ENCODE data around the gene RASSF4. TPM values are rescaled to one million over a fixed set of nuclear protein-coding genes. Genes with fewer than 3 reads are reported as not detected.

RASSF4 gene
- polyA plus RNA-seq, 1 experiment: 11.2 TPM

DNA sequence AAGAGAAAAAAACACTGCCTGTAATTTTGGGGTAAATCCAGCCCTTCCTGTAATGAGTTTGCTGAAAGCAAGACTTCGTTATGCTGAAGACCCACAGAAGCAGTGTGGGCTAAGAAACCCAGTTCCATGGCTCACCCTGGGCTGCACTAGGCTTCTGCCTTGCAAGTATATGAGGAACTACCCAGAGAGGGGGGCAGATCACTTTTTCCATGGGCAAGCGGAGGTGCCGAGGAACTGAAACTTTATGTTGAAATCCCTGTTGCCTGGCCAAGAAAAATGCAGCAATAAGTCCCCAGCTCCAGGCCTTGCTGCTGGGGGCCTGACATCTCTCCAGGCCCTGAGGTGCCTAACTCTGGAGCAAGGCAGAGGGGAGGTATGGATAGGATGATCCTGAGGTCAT is 8.5 kb downstream of the RASSF4 start:
- ChIA-PET CTCF (interaction anchor here (0.5 to 4.5 kb wide), 6 partner anchors 9 to 92 kb away, joined by 3 to 18 read pairs (median 4); partner anchors contain the start of gene DEPP1), POLR2A (interaction anchor here (0.8 kb wide), 1 partner anchor 11 kb away, joined by 3 read pairs; the partner anchor contains the start of gene DEPP1)
- TF ChIP-seq, protein P1, sequence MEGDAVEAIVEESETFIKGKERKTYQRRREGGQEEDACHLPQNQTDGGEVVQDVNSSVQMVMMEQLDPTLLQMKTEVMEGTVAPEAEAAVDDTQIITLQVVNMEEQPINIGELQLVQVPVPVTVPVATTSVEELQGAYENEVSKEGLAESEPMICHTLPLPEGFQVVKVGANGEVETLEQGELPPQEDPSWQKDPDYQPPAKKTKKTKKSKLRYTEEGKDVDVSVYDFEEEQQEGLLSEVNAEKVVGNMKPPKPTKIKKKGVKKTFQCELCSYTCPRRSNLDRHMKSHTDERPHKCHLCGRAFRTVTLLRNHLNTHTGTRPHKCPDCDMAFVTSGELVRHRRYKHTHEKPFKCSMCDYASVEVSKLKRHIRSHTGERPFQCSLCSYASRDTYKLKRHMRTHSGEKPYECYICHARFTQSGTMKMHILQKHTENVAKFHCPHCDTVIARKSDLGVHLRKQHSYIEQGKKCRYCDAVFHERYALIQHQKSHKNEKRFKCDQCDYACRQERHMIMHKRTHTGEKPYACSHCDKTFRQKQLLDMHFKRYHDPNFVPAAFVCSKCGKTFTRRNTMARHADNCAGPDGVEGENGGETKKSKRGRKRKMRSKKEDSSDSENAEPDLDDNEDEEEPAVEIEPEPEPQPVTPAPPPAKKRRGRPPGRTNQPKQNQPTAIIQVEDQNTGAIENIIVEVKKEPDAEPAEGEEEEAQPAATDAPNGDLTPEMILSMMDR (IDR thresholded peaks at IDR 0.05; ENCODE audit: low read depth, low read length): no peak
- Histone ChIP-seq H3K9me3 (ENCODE audit: control insufficient read depth, insufficient read depth, low read length) (no peaks in the 10 kb centered on the region; the same call in 1 of the 2 replicates), H3K4me3 (ENCODE audit: low read depth, low read length) (no peak overlapping the region), H3K27me3 (ENCODE audit: control insufficient read depth, insufficient read depth, low read length) (no peaks in the 10 kb centered on the region), H3K27ac (ENCODE audit: low read depth, low read length) (peak overlapping the region; percentile 11)
- no peak for DNase-seq (ENCODE audit: low read depth, low spot score)

DNA sequence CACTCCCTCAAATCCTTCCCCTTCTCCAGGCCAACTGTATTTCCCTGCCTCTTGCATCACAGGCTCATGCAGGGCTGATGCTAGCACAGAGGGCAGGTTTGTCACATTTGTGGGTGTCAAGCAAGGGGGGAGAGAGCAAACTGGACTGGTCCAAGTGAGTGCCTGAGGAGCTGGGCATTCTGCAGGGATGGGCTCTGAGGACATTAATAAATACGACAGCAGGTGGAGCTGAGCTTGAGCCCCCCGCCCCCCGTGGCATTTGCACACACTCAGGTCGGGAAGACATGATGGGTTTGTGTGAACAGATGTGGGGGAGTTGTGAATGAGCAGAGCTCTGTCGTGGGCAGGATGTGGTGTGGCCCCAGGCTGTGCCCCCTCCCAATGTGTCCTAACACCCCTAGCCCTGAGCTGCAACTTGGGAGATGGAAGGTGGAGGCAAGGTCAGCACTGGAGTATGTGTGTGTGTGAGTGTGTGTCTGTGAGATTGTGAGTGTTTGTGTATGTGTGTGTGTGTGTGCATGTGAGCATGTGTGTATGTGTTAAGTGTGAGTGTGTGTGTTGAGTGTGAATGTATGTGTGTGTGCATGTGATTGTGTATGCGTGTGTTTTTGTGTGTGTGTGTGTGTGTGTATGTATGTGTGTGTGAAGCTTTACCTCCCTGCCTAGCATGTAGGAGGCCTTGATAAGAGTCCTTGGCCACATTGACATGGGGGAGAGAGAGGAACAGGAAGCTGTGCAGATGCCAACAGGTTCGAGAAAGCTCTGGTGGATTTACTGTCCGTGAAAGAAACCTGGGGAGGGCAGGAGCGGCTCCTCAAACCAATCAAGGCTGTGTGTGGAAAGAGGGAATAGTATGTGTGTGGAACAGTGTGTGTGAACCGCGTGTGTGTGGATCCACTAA is 9.1 kb downstream of the RASSF4 start:
- TF ChIP-seq, protein P1 (IDR thresholded peaks at IDR 0.05; ENCODE audit: low read depth, low read length): no peak
- H3K27me3 ChIP-seq (ENCODE audit: control insufficient read depth, insufficient read depth, low read length): no peaks in the 10 kb centered on the region
- no peak for DNase-seq (ENCODE audit: low read depth, low spot score)
- no peaks in the 10 kb centered on the region; the same call in 1 of the 2 replicates for H3K9me3 ChIP-seq (ENCODE audit: control insufficient read depth, insufficient read depth, low read length)
- H3K4me3 ChIP-seq (ENCODE audit: low read depth, low read length): no peak overlapping the region
- ChIA-PET POLR2A (interaction anchor here (0.8 kb wide), 1 partner anchor 10 kb away, joined by 3 read pairs; the partner anchor contains the start of gene DEPP1), CTCF (interaction anchor here (0.5 to 4.5 kb wide), 3 partner anchors 8 to 93 kb away, joined by 3 to 18 read pairs (median 3); no protein-coding TSS in a partner anchor)
- peak overlapping the region; percentile 11 for H3K27ac ChIP-seq (ENCODE audit: low read depth, low read length)

DNA sequence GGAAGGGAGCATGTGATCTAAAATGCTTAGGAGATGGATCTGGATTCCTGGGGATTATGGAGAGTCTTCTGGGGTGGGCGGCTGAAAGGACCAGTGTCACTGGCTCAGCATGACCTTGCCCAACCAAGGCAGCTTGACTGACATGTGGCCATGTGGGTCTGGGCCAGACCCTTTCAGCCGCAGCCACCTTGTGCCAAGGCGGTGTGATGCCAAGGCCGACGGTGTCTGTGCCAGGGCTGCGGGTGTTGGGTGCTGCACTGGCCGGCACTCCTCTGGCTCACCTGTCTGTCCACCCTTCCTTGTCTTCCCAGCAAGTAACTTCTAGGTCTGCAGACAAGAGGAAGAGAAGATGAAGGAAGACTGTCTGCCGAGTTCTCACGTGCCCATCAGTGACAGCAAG is 10.3 kb downstream of the RASSF4 start:
- TF ChIP-seq, protein P1 (IDR thresholded peaks at IDR 0.05; ENCODE audit: low read depth, low read length): no peak
- Histone ChIP-seq H3K9me3 (ENCODE audit: control insufficient read depth, insufficient read depth, low read length) (no peaks in the 10 kb centered on the region; the same call in 1 of the 2 replicates), H3K27me3 (ENCODE audit: control insufficient read depth, insufficient read depth, low read length) (no peaks in the 10 kb centered on the region), H3K27ac (ENCODE audit: low read depth, low read length) (no peak overlapping the region), H3K4me3 (ENCODE audit: low read depth, low read length) (no peak overlapping the region)
- POLR2A ChIA-PET: no interaction called here
- CTCF ChIA-PET: no interaction called here
- no peak for DNase-seq (ENCODE audit: low read depth, low spot score)

DNA sequence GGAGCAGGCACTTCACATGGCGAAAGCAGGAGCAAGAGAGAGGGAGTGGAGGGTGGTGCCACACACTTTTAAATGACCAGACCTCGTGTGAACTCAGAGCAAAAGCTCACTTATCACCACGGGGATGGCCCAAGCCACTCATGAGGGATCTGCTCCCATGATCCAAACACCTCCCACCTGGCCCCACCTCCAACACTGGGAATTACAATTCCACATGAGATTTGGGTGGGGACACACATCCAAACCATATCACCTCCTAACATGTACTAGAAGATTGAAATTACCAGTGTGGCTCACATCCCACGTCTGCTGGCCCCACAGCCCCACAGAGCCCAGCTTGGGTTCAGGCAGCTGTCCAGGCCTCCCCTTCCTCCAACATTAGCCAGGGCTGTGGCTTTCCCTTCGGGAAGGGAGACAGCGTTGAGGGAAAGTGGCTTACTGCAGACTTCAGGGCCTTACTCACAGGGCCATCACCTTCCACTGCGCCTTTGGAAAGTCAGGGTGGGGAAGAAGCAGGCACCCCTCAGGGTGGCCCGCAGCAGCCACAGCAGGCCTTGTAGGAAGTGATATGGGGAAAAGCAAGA is 11.3 kb downstream of the RASSF4 start:
- no peak for DNase-seq (ENCODE audit: low read depth, low spot score)
- POLR2A ChIA-PET: no interaction called here
- CTCF ChIA-PET: no interaction called here
- TF ChIP-seq, protein P1 (IDR thresholded peaks at IDR 0.05; ENCODE audit: low read depth, low read length): no peak
- H3K9me3 ChIP-seq (ENCODE audit: control insufficient read depth, insufficient read depth, low read length): no peaks in the 10 kb centered on the region; the same call in 1 of the 2 replicates
- H3K27ac ChIP-seq (ENCODE audit: low read depth, low read length): no peak overlapping the region
- no peaks in the 10 kb centered on the region for H3K27me3 ChIP-seq (ENCODE audit: control insufficient read depth, insufficient read depth, low read length)
- no peak overlapping the region for H3K4me3 ChIP-seq (ENCODE audit: low read depth, low read length)

- ChIA-PET CTCF (no interaction called here), POLR2A (no interaction called here)
- DNase-seq (ENCODE audit: low read depth, low spot score): no peak
- Histone ChIP-seq H3K4me3 (ENCODE audit: low read depth, low read length) (no peak overlapping the region), H3K27ac (ENCODE audit: low read depth, low read length) (no peak overlapping the region), H3K9me3 (ENCODE audit: control insufficient read depth, insufficient read depth, low read length) (no peaks in the 10 kb centered on the region; the same call in 1 of the 2 replicates), H3K27me3 (ENCODE audit: control insufficient read depth, insufficient read depth, low read length) (no peaks in the 10 kb centered on the region)
- TF ChIP-seq, protein P1 (IDR thresholded peaks at IDR 0.05; ENCODE audit: low read depth, low read length): no peak
These were observed 11.8 kb downstream of the RASSF4 start for GRCh38 chr10:44971434-44971833.
